GM19023 (cell line): ENCODE measurements around the gene HOXC10.

ENCODE experiments used
- ATAC-seq: cut with Tn5 transposase; IDR thresholded peaks from one replicate; pipeline ENCODE4 v1.9.1; 2021; ENCODE audit warnings: mild to moderate bottlenecking, moderate library complexity; ENCODE audit not compliant: unreplicated experiment

HOXC10 gene

GRCh38 chr12:53964315-53964713, 20.6 kb upstream of the HOXC10 start:
- no peak for ATAC-seq

GRCh38 chr12:53965281-53966084, 19.5 kb upstream of the HOXC10 start:
- ATAC-seq, result no peak

GRCh38 chr12:53966085-53966384, 18.9 kb upstream of the HOXC10 start:
- ATAC-seq, result no peak

GRCh38 chr12:53966385-53967133, 18.4 kb upstream of the HOXC10 start:
- no peak for ATAC-seq

- ATAC-seq, result no peak
These were observed 17.5 kb upstream of the HOXC10 start for GRCh38 chr12:53967421-53967925.

GRCh38 chr12:53968214-53969127, 16.5 kb upstream of the HOXC10 start:
- ATAC-seq, result no peak

- no peak for ATAC-seq
These were observed 15.2 kb upstream of the HOXC10 start for GRCh38 chr12:53969588-53970259.

- no peak for ATAC-seq
These were observed 14.5 kb upstream of the HOXC10 start for GRCh38 chr12:53970451-53970850.

GRCh38 chr12:53971129-53971528, 13.8 kb upstream of the HOXC10 start:
- ATAC-seq, result no peak

GRCh38 chr12:53971686-53972085, 13.3 kb upstream of the HOXC10 start:
- ATAC-seq, result no peak

- ATAC-seq, result no peak
These were observed 12.7 kb upstream of the HOXC10 start for GRCh38 chr12:53972152-53972702.

GRCh38 chr12:53972722-53973235, 12.2 kb upstream of the HOXC10 start, which contains the start of gene HOXC11:
TSS of gene HOXC11 (plus strand) at chr12:53973126. CDS start at chr12:53973242, 116 bp downstream.
- ATAC-seq, result no peak

GRCh38 chr12:53973236-53974042, 11.5 kb upstream of the HOXC10 start:
- no peak for ATAC-seq

GRCh38 chr12:53974084-53975063, 10.6 kb upstream of the HOXC10 start, which contains the start of gene HOTAIR:
TSS of gene HOTAIR (minus strand) at chr12:53974954.
- no peak for ATAC-seq

GRCh38 chr12:53975064-53975471, 9.9 kb upstream of the HOXC10 start:
- no peak for ATAC-seq

- no peak for ATAC-seq
These were observed 9.3 kb upstream of the HOXC10 start for GRCh38 chr12:53975479-53976152.

- no peak for ATAC-seq
These were observed 8.6 kb upstream of the HOXC10 start for GRCh38 chr12:53976172-53976822.
